OCI-M1 (cell line): Measurements from ENCODE around the gene NEUROG1.

Source experiments
- DNase-seq: peaks from one replicate; lab custom pipeline; 2025; lab: John Stamatoyannopoulos, UW

NEUROG1 gene

DNA sequence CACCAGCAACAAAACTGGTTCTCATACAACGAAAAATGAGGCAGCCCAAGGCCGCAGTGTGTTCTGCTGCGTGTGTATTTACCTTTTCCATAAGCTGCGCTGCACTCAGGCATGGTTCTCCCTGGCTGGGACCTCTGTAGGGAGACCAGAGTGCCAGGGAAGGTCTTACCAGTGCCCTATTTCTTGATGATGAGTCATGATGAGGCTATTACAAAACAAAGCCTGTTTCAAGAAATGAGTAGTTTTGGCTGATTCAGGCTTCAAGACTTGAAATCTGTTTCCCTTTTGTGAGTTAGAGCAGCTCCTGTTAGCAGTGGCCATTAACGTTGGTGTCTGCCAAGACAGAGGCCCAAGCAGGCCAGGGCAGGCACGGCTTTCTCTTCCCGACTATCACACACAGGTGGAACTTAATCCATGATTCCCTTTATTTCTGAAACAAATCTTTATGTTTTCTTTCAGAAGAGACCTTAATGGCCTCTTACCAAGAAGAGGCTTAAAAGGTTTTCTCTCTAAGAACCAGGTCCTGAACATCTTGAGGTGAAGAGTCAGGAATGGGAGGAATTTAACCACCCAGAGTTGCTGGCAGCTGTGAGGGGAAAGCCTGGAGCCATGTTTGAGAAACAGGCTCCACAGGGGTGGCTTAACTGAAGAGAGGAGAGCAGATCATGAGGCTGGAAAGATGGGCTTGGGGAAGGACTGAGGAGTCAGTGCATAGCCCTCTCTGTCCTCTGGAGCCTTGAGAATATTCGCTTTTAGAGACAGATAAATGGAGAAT is 42.2 kb downstream of the NEUROG1 start:
- DNase-seq, result peak; percentile 13

- no peak for DNase-seq
Observed at GRCh38 chr5:135492319-135492626, 43.5 kb downstream of the NEUROG1 start.

DNA sequence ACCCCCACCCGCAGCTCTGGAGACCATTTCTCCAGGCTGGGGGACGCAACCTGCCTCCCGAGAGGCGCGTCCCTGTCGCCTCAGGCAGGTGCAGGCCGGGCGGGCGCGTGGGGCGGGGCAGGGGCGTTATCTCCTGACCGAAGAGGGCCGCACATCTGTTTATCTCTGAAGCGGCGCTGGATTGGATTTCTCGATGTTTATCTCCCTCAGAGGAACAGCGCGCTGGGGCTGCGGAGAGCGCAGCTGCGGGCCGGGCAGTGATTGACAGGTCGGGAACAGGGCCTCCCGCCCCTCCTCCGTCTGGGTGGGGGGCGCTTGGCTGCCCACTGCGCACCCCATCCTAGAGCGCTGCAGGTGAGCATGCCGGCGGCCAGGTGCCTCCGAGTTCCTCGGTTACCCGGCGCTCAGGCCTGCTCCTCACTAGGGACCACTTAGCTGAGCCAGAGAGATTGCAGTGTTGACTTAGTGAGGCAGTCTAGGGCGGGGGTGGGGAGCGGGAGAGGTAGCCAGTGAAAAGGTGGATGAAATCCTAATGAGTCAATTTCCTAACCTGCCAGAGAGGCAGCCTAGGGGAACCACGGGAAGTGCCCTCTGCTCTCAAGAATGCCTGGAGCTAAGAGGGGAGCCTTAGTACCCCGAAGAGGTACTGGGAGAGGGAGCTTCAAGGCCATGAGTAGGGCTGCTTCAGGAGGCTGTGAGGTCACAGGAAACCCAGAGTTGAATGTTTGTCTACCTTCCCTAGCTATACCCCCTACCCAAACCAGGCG is 44.0 kb downstream of the NEUROG1 start:
- no peak for DNase-seq

GRCh38 chr5:135491038-135491551 is 44.7 kb downstream of the NEUROG1 start:
- no peak for DNase-seq

- DNase-seq, result no peak
Observed at GRCh38 chr5:135490245-135491037, 45.3 kb downstream of the NEUROG1 start.

DNA sequence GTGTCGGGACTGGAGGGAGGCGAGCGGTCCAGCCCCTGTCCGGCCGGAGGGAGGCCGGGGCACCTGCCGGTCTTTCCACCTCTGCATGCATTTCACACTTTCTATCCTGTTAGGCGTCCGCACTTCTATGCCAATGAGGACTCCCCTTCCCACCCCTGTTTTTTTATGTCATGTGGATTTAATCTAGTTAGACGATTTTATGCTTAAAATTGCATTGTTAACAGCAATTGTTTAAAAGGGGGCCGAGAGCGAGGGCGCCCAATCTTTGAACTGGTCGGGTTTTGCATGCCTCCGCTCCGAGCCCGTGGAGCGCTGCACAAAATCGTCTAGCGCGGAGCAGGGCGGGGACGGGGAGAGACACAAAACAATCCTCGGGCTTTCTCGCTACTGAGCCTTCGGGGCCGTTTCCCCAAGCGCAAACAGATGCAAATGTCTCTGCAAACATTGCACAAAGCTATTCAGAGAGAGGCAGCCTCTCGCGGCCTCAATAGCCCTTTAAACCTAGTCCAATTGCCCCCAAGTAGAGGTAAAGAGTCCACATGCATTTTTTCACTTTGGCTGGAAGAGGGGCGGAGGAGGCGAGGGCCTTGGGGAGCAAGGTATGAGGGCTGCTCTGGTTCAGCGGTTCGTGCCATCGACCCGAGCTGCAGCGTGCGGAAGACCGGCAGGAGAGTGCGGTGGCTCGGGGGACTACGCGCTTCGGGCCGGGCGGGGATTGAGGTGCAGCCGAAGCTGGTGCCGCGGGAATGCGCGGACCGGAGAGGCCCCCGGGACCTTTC is 46.1 kb downstream of the NEUROG1 start:
- no peak for DNase-seq

DNA sequence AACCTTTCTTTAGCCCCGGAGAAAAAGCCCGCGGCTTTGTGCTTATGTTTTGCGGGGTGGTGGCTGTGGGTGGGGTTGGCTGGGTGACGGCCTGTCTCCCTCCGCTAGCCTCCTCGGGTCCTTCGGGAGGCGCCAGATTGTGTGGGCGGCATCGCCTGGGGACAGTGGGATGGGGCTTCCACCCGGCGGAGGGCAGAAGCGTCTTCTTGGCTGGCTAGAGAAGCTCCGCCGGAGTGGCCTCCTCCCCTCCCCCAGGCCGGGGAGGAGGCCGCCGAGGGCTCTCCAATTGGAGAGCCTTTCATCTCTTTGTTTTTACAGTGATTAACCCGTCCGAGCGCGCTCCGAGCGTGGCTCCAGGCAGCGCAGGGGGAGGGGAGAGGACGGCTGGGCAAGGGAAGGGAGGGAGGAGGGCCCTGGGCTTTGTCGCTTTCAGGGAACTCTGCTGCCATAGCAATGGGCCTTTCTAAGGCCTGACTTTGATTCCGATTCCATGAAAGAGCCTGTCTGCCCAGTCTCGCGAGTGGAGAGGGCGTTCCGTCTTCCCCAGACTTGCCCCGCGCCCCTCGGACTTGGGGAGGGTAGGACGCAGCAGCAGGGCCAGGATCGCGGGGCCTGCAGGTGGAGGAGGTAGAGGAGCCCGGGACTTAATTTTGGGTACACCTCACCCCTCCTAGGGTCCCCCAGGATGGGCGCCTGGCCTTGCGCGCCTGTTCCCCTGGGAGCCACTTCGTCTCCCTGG is 46.9 kb downstream of the NEUROG1 start:
- DNase-seq, result no peak

GRCh38 chr5:135487839-135488514 is 47.8 kb downstream of the NEUROG1 start:
- no peak for DNase-seq

- no peak for DNase-seq
Observed at GRCh38 chr5:135487037-135487395, 48.7 kb downstream of the NEUROG1 start.

DNA sequence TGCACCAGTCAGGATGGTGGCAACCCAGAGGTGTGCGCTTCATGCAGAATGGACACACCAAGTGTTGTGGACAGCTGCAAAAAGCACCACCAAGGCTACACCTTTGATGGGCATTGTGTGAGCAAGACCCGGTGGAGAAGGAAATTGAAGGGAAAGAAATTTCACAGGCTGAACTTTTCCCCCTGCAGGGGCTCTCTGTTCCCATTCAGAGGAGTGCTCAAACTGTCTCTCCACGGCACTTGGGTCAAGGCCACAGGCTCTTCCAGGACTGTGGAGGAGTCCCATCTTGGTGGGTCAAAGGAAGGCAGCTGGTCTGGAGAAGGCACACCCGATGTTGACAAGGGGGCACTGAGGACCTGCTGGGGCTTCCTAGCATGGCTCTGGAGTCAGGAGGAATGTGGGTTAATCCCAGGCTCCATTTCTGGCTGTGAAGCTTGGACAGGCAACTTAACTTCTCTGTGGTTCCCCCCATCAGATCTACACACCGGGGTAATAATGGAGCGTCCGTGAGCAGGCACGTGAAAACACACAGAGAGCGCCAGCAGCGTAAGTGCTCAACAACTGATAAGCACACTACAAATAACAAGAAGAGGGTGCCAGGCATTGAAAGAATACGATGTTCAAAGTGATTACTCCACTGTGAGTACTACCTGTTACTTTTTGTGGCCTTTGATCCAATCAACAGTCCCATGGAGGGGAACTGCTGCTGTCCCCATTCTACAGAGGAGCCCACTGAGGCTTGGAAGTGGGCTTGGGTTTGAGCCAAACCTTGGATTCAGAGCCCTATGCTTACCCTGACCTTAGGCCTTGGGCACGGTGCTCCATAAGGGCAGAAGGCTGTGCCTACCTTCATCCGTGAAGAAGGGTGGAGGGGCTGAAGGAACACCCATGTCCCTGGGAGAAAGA is 49.4 kb downstream of the NEUROG1 start:
- no peak for DNase-seq

DNA sequence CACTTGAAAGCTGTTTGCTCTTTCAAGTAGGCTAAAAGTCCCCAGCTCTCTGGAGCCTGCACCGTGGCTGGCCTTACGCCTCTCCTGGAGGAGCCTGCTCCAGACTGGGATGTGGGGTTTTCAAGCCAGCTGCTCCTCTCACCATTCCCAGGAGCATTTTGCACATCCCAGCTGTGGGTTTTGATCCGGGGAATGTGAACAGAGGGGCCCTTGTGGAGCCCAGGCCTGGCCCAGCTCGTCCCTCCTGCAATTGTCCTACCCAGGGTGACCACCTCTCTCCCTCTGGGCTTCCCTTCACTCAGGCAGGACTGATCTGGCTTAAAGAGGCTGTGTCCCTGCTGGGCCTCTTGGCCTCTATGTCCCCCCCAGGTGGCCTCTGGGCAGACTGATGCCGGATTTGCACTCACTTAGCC is 51.1 kb downstream of the NEUROG1 start:
- DNase-seq, result no peak
